HEK293T (cell line): ENCODE measurements around the gene LSP1.

ENCODE experiments used
- ARNT ChIP-seq: fragments of 450-650 bp; IDR thresholded peaks from 2 replicates; pipeline ENCODE4 v1.6.1; 2017; ENCODE audit warnings: mild to moderate bottlenecking
- CTBP1 ChIP-seq: fragments of 450-650 bp; IDR thresholded peaks from 2 replicates; pipeline ENCODE4 v1.6.1; 2016; ENCODE audit warnings: borderline replicate concordance
- FOXA1 ChIP-seq: fragments of 450-650 bp; IDR thresholded peaks from 2 replicates; pipeline ENCODE4 v1.6.1; 2016; ENCODE audit warnings: mild to moderate bottlenecking
- HDGF ChIP-seq: fragments of 450-650 bp; IDR thresholded peaks from 2 replicates; pipeline ENCODE4 v1.6.1; 2017; ENCODE audit warnings: antibody characterized with exemption, borderline replicate concordance
- SP1 ChIP-seq: fragments of 450-650 bp; IDR thresholded peaks from 2 replicates; pipeline ENCODE4 v1.6.1; 2017

GRCh38 chr11:1832920-1833295 is 20.0 kb upstream of the LSP1 start:
- no peak for TF ChIP-seq SP1
- no peak for TF ChIP-seq FOXA1
- TF ChIP-seq HDGF: no peak
- no peak for TF ChIP-seq ARNT
- TF ChIP-seq CTBP1: no peak
